Activated CD4-positive, alpha-beta T cell treated with anti-CD3 and anti-CD28 coated beads, Interleukin-2, amount 50 U/mL, for 24 hours (primary cell): Measurements from ENCODE around the gene CD81.
"Not testable (repeated sequence)": the region's sequence is repeated elsewhere in the genome, so short reads cannot be mapped to it uniquely, and the experiment has no call there.

Source experiments
- DNase-seq, 2 donors: peaks; one replicate each; pipeline ENCODE4 v3.0.0-alpha.2; 2020; ENCODE audit warnings: low read depth in 1 of 2, low spot score in 1 of 2

The CD81 gene

DNA sequence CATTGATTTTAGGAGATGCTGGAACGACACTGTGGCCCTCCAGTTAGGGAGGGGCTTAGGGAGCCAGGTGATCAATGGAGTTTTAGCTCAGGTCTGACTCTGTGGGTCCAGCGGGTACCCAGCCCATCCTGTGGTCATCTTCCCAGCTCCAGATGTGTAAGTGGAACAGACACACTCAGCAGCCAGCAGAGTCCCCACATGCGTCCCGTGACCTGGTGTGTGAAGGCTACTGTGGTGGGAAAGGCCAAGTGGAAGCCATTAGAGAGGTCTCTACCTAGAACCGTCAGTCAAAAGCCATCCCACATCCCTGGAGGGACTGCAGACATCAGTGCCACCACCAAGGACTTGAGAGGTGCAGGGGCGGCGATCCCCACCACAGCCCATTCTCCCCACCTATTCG lies 19.9 kb upstream of the CD81 start:
- DNase-seq: no peak

DNA sequence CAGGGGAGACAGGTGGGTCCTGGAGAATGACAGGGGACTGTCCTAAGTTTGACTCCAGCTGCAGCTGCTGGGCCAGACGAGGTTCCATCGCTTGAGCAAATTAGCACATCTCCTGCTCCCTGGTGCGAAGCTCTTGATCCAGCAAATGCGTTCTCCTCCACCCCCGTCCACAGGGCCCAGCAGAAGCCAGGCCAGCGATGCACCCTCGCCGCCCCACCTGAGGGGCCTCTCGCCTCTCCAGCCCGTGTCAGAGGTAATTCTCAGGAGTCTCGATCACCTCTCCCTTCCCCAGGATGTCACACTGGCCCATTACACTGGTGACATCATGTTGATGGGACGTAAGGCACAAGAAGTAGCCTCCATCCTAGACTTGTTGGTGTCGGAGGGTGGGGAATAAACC lies 19.5 kb upstream of the CD81 start:
- not testable (repeated sequence) for DNase-seq

DNA sequence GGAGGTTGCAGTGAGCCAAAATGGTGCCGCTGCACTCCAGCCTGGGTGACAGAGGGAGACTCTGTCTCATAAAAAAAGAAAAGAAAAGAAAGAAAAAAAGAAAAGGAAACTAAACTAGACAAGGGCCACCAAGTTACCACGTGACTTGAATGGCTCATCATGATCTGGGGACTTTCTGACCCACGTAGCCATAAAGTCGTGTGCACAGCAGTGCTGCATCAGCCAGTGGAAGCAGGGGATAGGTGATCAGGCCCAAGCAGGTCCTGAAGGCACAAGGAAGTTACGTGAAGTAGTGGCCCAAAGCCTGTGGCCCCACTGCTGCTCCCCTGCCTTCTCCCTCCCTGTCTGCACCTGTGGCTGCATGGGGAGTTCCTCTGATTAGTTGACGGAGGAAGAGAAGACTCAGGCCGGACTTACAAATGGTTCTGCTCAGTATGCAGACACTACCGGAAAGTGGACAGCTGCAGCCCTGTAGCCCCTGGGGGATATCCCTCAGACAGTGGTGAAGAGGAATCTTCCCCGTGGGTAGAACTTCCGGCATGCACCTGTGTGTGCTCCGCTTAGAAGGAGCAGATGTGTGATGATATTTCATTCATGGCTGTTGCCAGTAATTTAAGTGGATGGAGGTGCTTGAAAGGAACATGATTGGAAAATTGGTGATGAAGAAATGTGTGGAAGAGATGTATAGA lies 18.2 kb upstream of the CD81 start:
- DNase-seq: no peak

DNA sequence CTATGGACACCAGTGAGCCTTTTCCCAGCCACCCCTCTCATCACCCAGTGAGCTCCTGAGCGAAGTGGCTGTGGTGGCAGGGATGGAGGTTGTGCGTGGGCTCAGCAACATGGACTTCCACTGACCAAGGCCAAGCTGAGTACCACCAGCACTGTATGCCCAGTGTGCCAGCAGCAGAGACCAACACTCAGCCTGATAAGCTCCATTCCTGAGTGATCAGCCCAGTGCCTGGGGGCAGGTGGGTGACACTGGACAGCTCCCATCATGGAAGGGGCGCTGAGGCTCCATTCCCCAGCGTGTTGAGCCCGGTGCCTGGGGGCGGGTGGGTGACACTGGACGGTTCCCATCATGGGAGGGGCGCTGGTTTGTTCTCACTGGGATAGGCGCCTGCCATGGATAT lies 17.6 kb upstream of the CD81 start:
- DNase-seq: no peak

DNA sequence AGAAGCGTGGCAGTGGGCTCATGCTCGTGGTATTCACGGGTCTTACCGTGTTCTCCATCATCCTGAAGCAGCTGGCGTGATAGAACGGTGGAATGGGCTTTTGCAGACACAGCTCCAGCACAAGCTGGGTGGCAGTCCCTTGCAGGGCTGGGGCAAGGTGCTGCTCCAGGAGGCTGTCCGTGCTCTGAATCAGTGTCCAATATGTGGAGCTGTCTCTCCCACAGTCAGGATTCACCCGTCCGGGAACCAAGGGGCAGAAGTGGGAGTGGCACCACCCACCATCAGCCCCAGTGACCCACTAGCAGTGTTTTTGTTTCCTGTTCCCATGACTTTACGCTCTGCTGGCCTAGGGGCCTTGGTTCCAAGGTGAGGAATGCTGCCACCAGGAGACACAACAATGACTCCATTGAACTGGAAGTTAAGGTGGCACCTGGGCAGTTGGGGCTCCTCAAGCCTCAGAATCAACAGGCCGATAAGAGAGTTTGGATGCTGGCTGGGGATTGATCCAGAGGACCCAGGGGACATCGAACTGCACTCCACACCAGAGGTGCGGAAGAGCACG lies 16.9 kb upstream of the CD81 start:
- no peak for DNase-seq

DNA sequence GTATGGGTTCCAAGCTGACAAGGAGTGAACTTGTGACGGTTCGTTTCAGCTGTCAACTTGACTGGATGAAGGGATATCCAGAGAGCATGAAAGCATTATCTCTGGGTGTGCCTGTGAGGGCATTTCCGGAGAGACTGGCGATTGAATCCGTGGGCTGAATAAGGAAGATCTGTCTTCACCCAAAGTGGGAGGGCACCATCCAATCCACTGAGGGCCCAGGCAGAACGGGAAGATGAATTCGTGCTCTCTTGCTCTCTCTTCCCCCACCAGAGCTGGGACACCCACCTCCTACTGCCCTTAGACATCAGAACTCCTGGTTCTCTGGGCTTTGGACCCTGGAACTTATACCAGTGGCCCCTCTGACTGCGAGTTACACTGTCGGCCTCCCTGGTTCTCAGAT lies 15.5 kb upstream of the CD81 start:
- DNase-seq: no peak

DNA sequence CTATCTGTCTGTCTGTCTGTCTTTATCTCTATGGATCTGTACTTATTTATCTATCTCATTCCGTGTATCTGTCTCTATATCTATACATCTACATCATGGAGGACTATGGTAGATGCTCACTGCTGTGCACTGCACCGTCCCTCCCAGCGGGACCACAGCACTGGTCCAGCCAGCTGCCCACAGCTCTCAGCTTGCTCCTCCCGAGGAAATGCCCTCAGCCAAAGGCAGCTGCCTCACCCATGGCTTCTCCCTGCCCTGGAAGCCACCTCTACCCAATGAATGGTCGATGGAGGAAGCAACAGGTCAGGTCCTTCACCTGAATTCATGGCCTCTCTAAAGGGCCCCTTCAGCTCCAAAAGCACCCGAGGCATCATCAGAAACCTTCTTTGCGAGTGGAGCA lies 14.7 kb upstream of the CD81 start:
- DNase-seq: no peak

DNA sequence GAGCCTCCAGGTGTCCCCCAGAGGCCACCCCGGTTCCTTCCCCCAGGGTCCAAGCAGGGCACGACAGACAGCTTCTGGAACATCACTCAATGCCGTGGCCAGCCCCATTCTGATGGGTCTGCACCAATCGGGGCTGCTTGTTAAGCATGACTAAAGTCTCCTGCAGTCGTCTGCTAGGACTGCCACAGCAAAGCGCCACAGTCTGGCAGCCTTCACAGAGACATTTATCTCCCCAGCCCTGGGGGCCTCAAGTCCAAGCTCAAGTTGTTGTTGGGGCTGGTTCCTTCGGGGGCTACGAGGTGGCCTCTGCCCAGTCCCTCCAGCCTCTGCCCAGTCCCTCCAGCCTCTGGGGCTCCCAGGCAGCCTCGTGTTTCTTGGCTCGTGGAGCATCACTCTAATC lies 14.0 kb upstream of the CD81 start:
- no peak for DNase-seq

DNA sequence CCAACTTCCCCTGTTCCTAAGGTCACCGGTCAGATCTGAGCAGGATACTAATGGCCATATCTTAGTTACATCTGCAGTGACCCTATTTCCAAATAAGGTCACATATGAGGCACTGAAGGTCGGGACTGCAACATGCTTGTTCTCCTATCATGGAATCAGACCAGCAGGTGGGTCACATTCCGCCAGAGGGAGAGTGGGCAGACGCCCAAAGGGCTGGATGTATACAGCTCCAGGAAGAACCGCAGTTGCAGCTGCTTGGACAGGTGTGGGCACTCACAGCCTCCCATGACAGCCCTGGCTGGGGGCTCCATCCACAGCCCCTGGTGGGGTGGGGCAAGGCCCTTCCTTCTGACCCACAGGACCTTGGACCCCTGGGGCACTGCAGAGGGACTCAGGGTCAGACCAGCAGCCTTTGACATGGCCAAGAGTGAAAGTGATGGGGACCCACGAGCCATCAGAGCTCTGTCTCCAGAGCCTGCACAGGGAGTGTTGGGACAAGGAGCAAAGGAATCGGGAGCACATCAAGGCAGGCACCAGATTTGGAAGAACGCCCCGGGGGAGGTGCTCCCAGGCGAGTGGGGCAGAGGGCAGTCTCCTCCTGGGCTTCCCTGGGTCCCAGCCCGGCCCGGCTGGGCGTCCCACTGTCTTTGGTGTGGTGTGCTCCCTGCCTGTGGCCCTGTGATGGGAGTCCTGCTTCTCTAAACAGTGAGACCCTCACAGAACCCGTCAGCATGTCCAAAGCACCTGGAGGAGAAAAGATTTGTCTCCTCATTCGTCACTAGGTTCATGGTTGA lies 13.3 kb upstream of the CD81 start:
- no peak for DNase-seq

DNA sequence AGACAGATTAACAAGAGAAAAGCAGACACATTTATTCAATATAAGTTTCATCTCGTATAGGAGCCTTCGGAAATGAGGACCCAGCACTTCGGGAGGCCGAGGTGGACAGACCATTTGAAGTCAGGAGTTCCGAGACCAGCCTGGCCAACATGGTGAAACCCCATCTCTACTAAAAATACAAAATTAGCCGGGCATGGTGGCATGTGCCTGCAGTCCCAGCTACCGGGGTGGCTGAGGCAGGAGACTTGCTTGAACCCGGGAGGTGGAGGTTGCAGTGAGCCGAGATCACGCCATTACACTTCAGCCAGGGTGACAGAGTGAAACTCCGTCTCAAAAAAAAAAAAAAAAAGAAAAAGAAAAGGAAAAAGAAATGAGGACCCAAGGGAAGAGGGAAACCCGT lies 12.7 kb upstream of the CD81 start:
- DNase-seq: not testable (repeated sequence)

DNA sequence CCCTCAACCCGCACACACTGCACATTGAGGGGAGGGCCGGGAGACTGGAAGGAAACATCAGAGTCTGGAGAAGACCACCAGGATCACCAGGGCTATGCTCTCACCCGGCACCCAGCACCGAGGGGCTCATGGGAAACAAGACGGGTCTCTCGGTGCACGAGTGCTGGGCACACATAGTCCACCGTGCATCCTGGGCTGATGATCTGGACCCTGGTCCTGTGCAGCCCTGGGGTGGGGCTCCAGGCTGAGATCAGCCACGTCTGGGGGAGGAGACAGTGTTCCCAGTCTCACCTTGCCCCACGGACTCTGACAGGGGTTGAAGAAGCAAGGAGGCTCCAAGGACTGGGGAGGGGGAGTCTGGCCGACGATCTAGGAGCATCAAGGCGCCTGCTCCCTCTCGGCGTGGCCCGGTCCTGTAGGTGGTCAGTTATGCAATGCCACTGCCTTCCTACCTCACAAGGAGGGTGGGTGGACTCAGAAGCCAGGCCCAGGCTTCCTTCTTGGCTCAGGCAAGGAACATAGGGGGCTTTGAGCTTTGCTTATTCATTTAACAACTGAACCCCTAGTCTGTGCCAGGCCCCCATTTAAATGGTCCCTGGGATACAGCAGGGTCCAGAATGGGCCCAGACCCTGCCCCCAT lies 11.4 kb upstream of the CD81 start:
- DNase-seq: no peak

DNA sequence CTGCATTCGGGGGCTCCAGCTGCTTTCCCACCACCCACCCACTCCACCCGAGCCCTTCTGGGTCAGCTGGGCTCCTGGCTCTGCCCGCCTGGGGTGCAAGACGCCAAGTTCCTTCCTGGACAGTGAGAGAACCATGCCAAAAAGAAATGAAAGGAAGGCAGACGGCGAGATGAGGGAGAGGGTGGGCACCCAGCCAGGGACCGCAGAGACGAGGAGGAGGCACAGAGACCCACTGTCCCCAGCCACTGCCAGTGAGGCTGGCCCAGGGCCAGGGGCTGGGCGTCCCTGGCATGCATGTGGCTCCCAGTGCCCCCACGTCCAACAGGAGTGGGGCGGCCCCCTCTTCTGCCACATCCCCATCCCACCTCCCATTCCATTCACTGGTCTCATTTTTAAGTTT lies 10.8 kb upstream of the CD81 start:
- DNase-seq: no peak

DNA sequence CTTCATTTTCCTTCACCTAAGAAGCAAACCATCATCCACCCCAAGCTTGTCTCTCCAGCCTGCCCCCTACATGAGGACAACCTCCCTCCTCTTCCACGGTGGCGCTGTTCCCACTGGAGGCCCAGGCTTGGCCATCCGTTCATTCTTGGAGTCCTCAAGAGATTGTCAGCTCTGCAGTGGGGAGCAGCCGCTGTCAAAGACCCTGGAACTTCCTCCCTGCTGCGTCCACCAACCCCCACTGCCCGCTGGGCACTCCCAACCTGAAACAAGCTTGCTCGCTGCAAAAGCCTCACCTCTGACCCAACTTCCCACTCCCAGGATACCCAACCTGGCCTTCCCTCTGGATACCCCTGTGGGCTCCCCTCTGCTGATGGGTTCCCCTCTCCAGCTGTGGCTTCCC lies 10.4 kb upstream of the CD81 start:
- DNase-seq: no peak

DNA sequence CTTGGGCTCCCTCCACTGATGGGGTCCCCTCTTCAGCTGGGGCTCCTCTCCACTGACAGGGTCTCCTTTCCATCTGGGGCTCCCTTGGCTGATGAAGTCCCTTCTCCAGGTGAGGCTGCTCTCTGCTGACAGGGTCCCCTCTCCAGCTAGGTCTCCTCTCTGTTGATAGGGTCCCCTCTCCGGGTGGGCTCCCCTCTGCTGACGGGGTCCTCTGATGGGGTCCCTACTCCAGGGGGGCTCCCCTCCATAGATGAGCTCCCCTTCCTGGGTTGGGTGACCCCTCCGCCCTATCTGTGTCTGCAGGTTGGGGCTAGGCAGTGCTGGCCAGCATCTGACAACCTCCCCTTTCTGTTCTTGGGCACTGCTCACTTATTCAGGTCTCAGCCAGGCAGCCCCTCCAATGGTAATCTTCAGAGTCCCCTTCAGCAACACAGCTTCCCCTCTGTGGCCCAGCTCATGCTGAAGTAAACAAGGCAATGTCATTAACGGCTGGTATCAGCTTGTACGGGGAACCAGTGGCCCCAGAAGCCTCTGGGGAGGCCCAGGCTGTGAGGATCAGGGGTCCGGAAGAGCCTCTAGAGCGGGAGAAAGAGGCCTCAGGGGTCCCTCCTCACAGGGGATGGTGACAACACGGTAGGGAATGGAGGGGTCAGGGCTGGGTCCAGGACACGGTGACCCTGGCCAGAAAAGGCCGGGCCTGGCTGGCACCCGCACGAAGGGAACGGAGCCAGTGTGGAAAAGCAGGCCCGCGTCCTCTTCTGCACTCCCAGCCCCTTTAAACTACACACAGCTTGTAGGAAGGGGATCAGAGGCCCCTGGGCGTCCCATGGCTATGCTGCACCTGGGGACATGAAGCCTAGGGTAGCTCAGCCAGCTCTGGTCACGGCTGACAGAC lies 9.6 kb upstream of the CD81 start:
- no peak for DNase-seq

DNA sequence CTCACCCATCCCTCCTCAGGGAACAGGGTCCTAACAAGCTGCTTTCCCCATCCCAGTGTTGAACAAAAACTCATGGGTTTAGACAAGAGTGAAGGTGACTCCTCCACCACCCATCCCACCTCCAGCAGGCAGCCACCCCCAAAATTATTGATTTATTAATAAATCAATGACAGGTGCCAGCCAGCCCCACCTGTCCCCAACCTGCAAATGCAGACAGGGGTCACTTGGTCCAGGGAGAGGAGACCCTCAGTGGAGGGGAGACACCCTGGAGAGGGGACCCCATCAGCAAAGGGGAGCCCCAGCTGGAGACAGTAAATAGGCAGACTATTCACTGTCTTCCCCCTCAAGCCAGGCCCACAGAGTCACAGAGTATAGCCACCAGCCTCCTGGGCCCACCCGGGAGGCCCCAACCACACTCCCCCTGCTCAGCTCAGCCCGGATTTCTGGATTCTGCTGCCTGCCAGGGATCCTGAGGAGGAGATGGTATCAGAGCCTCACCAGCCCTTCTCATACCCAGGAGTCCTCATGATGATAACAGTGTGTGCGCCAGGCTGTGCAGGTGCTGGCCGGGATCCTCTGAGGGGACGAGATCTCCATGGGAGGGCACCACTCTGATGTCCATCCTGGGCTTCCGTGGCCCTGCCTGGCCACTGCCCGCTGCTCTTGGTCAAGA lies 8.8 kb upstream of the CD81 start:
- no peak for DNase-seq

DNA sequence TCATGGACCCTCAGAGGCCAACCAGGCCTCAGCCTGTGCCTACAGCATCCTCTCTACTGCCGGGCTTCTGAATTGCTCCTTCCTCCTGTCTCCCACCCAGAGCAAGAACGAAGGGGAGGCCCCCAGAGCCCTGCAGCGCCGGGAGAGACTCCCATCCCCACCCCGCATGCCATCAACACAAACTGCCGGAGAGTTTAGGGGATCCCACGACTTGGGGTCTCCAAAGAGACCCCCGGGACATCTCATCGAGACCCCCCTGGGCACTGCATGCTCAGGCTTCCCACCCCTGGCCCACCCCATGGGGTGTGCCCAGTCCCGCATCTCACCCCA lies 8.3 kb upstream of the CD81 start:
- DNase-seq: no peak

DNA sequence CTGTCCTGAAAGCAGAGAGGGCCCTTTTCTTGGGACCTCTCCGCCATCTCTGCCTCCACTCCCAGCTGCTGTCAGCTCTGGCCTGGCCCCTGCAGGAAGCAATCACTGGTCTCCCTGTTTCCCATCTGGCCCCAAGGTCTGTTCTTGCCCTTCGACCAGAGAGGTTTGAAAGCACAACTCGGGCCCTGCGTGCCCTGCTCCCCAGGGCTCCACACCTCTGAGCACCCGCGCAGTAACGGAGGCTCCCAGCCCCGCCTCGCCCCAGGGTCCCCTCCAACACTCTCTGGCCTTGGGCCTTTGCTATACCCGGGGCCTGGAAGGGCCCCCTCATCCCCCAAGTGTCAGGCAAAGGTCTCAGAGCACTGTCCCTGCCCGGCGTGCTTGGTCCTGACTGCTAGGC lies 7.8 kb upstream of the CD81 start:
- DNase-seq: no peak

DNA sequence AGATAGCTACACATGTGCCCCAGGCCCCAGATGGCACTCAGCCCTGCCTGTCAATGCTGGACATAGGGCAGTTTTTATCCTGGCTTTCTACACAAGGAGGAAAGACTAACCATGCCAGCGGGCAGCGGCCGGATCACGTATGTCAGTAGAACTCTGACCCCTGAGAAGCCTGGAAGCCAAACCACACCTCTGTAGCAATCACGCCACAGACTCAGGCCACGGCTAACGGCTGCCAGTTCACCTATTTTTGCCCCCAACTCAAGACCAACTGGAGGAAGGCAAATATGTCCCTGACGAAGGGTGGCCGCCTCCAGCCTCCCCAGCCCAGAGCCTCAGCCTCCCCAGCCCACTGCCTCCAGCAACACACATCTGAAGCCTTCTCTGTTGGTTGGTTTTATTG lies 7.2 kb upstream of the CD81 start:
- no peak for DNase-seq

DNA sequence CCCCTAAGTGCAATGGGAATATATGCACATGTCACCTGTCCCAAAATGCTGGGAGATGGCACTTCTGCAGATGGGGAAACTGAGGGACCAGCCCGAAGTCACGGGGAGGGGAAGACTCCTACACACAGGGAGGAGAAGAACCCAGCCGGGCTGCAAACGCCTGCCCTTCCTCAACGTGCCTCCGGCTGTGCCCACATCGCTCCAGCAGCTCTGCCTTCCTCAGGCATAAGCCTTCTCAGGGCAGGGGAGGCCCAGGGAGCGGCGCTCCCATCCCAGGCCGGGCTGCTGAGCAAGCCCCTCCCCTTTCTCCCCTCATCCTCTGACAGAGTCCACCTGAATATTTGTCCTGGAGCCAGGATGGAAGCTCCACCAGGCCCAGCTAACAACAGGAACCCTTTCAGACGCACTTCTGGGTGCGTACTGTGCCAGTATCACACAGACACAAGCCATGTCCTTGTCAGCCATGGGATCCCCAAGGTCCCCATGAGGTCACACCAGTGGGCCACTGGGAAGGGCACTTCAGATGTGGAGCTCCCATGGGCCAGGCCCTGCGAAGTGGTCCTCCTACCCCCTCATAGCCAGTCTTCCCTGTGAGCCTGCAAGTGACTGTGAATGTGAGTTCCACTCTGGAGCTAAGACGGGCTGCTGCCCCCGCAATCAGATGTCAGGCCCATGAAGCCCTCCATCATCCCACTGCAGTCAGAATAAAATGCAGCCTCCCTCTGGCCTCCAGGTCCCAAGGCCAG lies 2.5 kb upstream of the CD81 start:
- DNase-seq: no peak

DNA sequence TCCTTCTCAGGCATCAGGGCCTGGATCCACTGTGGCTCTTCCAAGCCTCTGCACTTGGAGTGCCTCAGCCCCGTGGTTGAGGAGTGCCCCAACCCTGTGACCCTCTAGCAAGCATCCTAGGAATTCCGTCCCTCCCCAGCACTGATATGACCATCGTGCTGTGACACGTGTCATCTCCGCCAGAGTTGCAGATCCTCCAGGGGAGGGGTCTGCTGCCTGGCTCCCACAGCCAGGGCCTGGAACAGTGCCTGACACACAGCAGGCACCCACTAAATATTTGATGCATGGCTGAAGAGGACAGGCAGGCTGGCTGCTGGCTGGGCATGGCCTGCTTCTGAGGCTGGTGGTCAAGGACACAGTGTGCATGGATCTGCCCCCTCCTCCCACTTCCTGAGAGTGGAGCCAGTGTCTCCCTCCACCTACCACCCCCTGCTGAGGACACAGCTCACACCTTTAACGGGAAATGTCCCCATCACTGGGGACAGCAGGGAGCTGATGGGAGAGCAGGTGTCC lies 1.7 kb upstream of the CD81 start:
- DNase-seq: no peak
